ENCODE results near the gene C2CD2.

C2CD2 gene

DNA sequence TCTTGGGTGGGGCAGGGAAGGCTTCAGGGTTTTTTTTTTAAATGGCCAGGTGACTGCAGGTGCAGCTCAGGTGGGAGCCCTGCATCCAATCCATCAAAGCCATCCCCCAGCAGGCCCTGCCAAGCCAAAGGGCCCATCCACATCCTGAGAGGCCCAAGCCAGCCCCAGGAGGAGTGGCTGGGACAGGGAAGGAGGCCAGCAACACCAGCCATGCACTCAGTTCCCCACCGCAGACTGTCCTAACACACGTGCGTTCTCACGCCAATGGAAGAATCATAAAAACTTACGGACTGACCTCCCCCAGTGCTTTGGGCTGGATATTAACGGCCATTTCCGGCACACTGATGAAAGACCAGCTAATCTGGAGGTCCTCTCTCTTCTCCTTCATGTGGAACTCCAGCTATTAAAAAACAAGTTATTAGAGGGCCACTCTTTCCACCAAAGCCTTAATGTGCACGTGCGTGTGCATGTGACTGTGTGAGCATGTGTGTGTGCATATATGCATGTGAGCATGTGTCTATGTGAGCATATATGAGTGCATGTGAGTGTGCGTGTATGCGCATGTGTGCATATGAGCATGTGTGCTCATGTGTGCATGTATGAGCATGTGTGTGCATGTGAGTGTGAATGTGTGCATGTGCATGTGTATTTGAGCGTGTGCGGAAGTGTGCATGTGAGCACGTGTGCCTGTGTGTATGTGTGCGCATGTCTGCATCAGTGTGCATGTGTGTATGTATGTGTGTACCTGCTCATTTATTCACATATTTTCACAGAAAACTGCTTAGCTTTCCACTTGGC is 35.1 kb downstream of the C2CD2 start:
- H3K27me3 Mint-ChIP-seq, result no peaks in the 10 kb centered on the region
- peaks cover 4 to 8% of the 10 kb centered on the region in 2 donors for H3K4me1 Mint-ChIP-seq (ENCODE audit: low read depth in 2 of 2)
- no peak for DNase-seq
- ATAC-seq (replicated peaks), result no peak
- no peak overlapping the region for H3K4me3 Mint-ChIP-seq
- H3K9me3 Mint-ChIP-seq, result no peaks in the 10 kb centered on the region
- H3K36me3 Mint-ChIP-seq (ENCODE audit: insufficient read depth), result peaks cover 3% of the 10 kb centered on the region
- no peak overlapping the region for H3K27ac Mint-ChIP-seq

DNA sequence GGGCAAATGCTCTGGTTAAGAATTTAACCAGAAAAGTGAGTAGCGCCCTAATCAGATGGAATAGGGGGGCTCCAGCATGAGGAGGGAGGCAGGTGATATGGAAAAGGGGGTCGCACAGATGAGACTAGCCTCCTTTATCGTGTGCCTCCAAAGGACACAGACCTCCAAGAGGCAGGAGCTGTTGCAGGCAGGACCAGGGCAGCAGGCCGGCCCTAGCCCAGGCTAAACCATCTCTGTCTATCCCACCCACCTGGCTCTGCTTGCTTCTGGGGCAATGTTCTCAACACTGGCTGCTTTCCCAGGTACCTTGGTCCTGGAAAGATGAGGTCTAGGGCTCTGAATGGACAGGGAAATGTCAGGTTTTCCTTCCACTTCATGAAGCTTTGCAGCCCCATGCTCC is 36.3 kb downstream of the C2CD2 start:
- no peak overlapping the region for H3K27ac Mint-ChIP-seq
- peaks cover 12% of the 10 kb centered on the region for H3K36me3 Mint-ChIP-seq (ENCODE audit: insufficient read depth)
- ATAC-seq (replicated peaks), result no peak
- H3K27me3 Mint-ChIP-seq, result no peaks in the 10 kb centered on the region
- no peaks in the 10 kb centered on the region for H3K4me1 Mint-ChIP-seq (ENCODE audit: low read depth in 2 of 2)
- no peak overlapping the region for H3K4me3 Mint-ChIP-seq
- no peak for DNase-seq
- no peaks in the 10 kb centered on the region for H3K9me3 Mint-ChIP-seq

DNA sequence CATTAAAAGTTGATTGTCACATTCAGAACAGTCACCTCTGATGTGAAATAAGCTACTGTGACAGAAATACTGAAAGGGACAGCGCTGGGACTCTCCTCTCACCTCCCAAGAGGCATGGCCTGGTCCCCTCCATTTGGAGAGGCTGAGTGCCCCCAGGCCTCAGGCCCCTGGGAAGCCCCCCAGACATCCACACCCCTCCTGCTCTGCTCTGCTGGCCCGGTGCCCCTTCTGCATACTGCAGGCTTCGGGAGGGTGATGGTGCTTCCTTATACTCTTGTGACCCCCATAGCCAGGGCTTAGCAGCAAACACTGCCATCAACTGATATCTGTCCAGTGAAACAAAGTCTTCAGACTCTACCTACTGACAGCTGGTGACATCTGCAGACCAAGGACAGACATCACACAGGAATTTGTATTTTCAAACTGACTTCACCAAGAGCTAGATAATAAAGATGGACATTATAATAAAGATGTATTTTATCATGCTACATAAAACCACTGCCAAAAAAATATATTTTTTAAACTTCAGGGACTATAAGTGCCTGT is 36.9 kb downstream of the C2CD2 start:
- H3K4me1 Mint-ChIP-seq (ENCODE audit: low read depth in 2 of 2), result no peaks in the 10 kb centered on the region
- H3K36me3 Mint-ChIP-seq (ENCODE audit: insufficient read depth), result peaks cover 17% of the 10 kb centered on the region
- H3K9me3 Mint-ChIP-seq, result no peaks in the 10 kb centered on the region
- H3K4me3 Mint-ChIP-seq, result no peak overlapping the region
- no peak overlapping the region for H3K27ac Mint-ChIP-seq
- DNase-seq, result no peak
- ATAC-seq (replicated peaks), result no peak
- H3K27me3 Mint-ChIP-seq, result no peaks in the 10 kb centered on the region

DNA sequence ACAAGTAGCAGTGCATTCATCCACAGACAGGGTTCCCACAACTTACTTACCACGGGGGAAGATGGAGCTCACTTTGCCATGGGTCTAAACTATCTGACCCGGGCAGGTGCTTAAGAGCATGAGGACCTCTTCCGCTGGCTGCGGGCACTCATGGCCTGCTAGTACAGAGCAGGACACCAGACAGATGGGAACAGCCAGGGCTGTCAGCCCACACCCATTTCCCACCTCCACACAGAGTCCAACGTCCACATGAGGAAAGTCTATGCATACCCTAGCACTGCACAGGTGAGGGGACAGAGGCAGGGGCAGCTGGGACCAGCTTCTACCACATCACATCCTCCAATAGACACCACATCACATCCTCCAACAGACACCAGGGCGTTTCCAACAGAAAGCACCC is 38.9 kb downstream of the C2CD2 start:
- no peaks in the 10 kb centered on the region for H3K27me3 Mint-ChIP-seq
- DNase-seq, result no peak
- no peaks in the 10 kb centered on the region for H3K4me1 Mint-ChIP-seq (ENCODE audit: low read depth in 2 of 2)
- H3K4me3 Mint-ChIP-seq, result no peak overlapping the region
- H3K27ac Mint-ChIP-seq, result no peak overlapping the region
- ATAC-seq (replicated peaks), result no peak
- peaks cover 26% of the 10 kb centered on the region for H3K36me3 Mint-ChIP-seq (ENCODE audit: insufficient read depth)
- no peaks in the 10 kb centered on the region for H3K9me3 Mint-ChIP-seq

DNA sequence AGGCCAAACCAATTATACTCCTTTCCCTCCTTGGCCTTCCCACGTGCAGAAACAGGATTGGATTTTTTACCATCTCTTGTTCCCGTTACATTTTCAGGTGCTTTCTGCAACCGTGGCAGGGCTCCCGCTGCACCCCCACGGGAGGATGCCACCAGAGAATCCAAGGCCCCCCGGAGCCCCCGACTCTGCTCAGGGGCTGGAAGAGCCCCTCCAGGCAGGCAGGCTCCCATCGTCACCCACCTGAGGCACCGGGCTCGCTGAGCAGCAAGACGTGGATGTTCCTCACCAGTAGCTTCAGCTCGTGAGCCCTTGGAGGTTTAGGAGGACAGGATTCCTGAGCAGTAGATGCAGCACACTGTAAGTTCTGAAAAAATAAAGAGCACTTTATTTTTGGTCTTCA is 39.5 kb downstream of the C2CD2 start:
- no peak overlapping the region for H3K4me3 Mint-ChIP-seq
- ATAC-seq (replicated peaks), result no peak
- no peaks in the 10 kb centered on the region for H3K9me3 Mint-ChIP-seq
- H3K36me3 Mint-ChIP-seq (ENCODE audit: insufficient read depth), result peaks cover 28% of the 10 kb centered on the region
- no peaks in the 10 kb centered on the region for H3K27me3 Mint-ChIP-seq
- no peaks in the 10 kb centered on the region for H3K4me1 Mint-ChIP-seq (ENCODE audit: low read depth in 2 of 2)
- DNase-seq, result no peak
- H3K27ac Mint-ChIP-seq, result no peak overlapping the region

DNA sequence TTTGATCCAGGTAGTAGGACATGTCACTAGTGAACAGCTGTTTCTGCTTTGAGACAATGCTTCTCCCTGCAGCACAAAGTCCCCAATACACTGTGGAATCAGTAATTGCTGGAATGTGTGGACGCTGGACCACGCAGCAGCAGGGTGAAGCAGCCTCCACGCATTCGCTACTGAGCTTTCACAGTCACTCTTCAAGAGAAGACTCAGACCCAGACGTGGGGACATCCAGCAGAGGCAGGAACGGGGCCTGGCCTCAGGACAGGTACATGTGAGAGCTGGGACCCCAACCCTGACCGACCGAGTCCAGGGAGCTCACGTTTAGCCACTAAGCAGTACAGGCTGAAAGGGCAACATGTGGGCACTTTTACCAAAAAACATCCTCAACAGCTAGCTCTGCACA is 40.6 kb downstream of the C2CD2 start:
- H3K4me1 Mint-ChIP-seq (ENCODE audit: low read depth in 2 of 2), result no peaks in the 10 kb centered on the region
- peaks cover 31% of the 10 kb centered on the region for H3K36me3 Mint-ChIP-seq (ENCODE audit: insufficient read depth)
- H3K27me3 Mint-ChIP-seq, result no peaks in the 10 kb centered on the region
- H3K27ac Mint-ChIP-seq, result no peak overlapping the region
- DNase-seq (no peak), ATAC-seq (replicated peaks) (no peak)
- H3K9me3 Mint-ChIP-seq, result no peaks in the 10 kb centered on the region
- H3K4me3 Mint-ChIP-seq, result no peak overlapping the region

DNA sequence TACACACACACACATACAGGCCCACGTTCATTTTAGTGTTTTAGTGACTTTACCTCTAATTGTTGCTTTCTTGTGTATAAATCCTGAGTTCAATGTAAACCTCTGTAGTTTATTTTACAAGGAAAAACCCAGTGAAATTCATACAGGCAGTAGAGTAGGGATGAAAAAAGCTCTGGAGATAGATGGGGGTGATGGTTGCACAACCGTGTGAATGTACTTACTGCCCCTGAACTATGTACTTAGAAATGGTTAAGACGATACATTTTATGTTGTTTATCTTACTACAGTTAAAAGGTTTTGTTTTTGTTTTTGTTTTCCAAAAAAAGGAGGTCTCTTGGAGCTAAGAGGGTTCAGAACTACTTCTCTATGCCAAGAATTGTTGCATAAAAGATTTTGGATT is 45.0 kb downstream of the C2CD2 start:
- Mint-ChIP-seq H3K4me3 (no peak overlapping the region), H3K27ac (no peak overlapping the region), H3K4me1 (ENCODE audit: low read depth in 2 of 2) (no peaks in the 10 kb centered on the region), H3K27me3 (no peaks in the 10 kb centered on the region), H3K9me3 (no peaks in the 10 kb centered on the region), H3K36me3 (ENCODE audit: insufficient read depth) (peaks cover 33% of the 10 kb centered on the region)
- ATAC-seq (replicated peaks) (no peak), DNase-seq (no peak)

DNA sequence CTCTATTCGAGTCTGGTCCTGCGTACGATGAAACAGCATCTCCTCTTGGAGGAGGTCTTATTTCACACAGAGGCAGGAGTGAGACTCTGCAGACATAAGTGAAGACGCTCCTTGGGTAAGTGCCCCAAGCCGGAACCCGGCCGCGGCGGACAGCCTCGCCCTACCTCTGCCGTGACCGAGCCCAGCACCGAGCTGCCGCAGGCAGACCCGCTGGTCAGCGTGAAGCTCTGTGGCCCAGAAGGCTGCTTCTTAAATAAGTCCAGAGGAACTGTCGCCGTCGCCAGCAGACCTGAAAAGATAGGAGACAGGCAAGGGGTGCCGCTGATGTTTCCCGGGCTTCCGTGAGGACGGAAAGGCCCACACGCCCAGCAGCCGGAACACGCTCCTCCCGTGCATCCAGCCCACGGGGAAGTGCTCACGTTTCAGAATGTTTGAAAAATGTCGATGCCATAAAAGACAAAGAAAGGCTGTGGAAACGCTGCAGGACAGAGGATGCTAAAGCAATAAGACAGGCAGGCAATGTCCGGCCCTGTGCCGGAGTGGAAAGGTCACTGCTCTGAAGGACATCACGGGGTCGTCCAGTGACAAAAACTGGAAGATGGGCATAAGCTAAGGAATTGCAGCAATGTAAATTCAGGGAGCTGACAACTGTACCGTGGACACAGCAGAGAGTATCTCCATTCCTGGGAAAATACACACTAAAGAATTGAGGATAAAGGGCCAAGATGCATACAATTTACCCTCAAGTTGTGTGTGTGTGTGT is 46.1 kb downstream of the C2CD2 start:
- DNase-seq (no peak), ATAC-seq (replicated peaks) (no peak)
- no peak overlapping the region for H3K4me3 Mint-ChIP-seq
- H3K27ac Mint-ChIP-seq, result no peak overlapping the region
- no peaks in the 10 kb centered on the region for H3K27me3 Mint-ChIP-seq
- H3K9me3 Mint-ChIP-seq, result no peaks in the 10 kb centered on the region
- H3K4me1 Mint-ChIP-seq (ENCODE audit: low read depth in 2 of 2), result no peaks in the 10 kb centered on the region
- peaks cover 26% of the 10 kb centered on the region for H3K36me3 Mint-ChIP-seq (ENCODE audit: insufficient read depth)

DNA sequence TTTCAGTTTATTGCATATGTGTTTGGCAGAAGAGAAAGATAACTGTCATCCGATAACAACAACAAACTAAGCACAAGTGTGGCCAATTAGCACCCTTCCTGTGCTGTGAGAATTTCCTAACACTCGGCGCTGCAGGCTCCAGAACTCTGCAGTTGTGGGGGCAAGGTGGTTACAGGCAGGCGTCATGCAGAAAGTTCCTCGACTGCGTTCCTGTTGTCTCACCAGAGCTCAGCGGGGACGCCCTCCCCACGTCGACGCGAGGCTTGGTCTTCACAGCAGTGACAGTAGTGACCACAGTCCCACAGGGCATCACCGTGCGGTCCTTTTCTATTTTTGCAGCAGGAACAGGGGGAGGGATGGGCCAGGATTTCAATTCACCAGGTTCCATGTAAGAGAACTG is 47.0 kb downstream of the C2CD2 start:
- H3K36me3 Mint-ChIP-seq (ENCODE audit: insufficient read depth), result peaks cover 18% of the 10 kb centered on the region
- ATAC-seq (replicated peaks), result no peak
- H3K4me3 Mint-ChIP-seq, result no peak overlapping the region
- H3K4me1 Mint-ChIP-seq (ENCODE audit: low read depth in 2 of 2), result no peaks in the 10 kb centered on the region
- no peaks in the 10 kb centered on the region for H3K9me3 Mint-ChIP-seq
- no peaks in the 10 kb centered on the region for H3K27me3 Mint-ChIP-seq
- no peak overlapping the region for H3K27ac Mint-ChIP-seq
- DNase-seq, result no peak

DNA sequence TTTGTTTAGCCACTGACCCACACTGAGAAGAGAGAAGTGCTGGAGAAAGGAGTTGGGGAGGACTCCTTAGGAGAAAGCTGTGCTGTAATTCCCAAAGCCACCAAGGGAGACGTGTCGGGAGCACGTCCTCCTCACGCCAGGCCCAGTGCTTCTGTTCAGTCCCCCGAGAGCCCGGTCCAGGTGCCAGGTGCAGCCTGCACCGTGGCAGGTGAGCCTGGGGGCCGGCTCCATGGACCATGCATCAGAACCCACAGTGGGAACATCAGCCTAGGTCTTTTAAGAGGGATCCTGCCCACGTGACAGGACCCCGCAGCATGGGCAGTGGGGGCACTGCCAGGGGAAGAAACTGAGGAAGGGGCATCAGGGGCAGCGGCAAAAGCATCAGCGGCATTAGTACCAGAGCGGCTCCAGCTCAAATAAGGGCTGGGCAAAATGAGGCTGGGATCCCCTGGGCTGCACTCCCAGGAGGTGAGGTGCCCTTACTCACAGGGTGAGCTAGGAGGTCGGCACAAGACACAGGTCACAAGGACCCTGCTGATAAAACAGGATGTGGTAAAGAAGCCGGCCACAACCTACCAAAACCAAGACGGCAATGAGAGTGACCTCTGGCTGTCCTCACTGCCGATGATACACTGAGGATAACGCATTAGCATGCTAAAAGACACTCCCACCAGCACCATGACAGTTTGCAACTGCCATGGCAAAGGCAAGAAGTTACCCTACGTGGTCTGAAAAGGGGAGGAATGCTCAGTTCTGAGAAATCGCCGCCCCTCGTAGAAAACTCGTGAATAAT is 50.1 kb downstream of the C2CD2 start:
- no peaks in the 10 kb centered on the region for H3K9me3 Mint-ChIP-seq
- no peaks in the 10 kb centered on the region for H3K27me3 Mint-ChIP-seq
- H3K36me3 Mint-ChIP-seq (ENCODE audit: insufficient read depth), result peaks cover 10% of the 10 kb centered on the region
- H3K4me3 Mint-ChIP-seq, result no peak overlapping the region
- no peak for ATAC-seq (replicated peaks)
- H3K27ac Mint-ChIP-seq, result no peak overlapping the region
- DNase-seq, result no peak
- peaks cover 6 to 7% of the 10 kb centered on the region in 2 donors for H3K4me1 Mint-ChIP-seq (ENCODE audit: low read depth in 2 of 2)

DNA sequence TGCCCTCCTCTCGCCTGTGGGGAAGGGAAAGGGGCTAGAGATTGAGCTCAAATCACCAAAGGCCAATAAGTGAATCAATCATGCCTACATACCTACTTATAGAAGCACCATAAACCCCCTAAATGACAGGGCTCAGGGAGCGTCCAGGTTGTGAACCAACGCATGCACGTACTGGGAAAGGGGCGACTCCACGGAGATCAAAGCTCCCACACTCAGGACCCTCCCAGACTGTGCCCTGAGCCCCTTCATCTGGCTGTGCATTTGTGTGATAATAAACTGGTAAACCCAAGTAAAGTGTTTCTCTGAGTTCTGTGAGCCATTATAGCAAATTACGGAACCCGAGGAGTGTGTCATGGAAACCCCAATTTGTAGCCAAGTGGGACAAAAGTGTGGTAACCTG is 50.9 kb downstream of the C2CD2 start:
- ATAC-seq (replicated peaks) (no peak), DNase-seq (no peak)
- H3K4me1 Mint-ChIP-seq (ENCODE audit: low read depth in 2 of 2), result peaks cover 6 to 14% of the 10 kb centered on the region in 2 donors
- H3K9me3 Mint-ChIP-seq, result no peaks in the 10 kb centered on the region
- H3K36me3 Mint-ChIP-seq (ENCODE audit: insufficient read depth), result peaks cover 10% of the 10 kb centered on the region
- no peak overlapping the region for H3K27ac Mint-ChIP-seq
- H3K4me3 Mint-ChIP-seq, result no peak overlapping the region
- H3K27me3 Mint-ChIP-seq, result no peaks in the 10 kb centered on the region

DNA sequence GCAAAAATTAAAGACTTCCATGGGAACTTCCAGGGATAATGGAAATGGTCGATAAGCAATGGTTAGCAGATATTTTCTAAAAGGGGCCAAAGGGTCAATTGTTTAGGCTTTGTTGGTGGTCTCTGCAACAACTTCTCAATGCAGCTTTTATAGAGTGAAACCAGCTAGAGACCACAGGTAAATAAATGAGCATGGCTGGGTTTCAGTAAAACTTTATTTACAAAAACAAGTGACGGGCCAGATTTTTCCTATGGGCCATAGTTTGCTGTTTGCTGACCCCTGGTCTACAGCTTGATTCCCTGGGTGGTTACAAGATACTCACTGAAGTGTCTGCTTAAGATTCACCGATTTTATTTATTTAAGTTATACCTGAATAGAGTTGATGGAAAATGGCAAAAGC is 52.0 kb downstream of the C2CD2 start:
- Mint-ChIP-seq H3K9me3 (no peaks in the 10 kb centered on the region), H3K4me1 (ENCODE audit: low read depth in 2 of 2) (peaks cover 6 to 14% of the 10 kb centered on the region in 2 donors), H3K36me3 (ENCODE audit: insufficient read depth) (peaks cover 7% of the 10 kb centered on the region), H3K4me3 (no peak overlapping the region), H3K27ac (peak overlapping the region in 1 of 2 donors; percentile 69), H3K27me3 (no peaks in the 10 kb centered on the region)
- no peak for DNase-seq
- ATAC-seq (replicated peaks), result no peak

DNA sequence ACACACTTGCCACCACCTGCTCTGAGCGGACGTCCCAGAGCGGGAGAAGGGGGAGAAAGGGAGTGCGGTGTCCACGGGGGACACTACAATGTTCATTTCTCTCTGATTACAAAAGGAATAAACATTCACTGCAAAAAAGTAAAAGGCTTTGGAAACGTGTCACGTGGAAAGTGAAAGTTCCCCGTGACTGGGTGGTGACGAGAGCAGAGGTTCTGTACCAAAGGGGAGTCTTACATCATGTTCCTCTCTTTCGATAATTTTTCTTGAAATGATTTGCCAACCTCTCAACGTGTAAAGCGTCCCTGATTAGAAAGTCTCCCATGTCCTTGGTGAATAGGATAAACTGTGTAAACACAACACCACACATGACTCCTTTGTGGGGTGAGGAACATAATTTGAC is 52.7 kb downstream of the C2CD2 start:
- H3K27ac Mint-ChIP-seq, result peak overlapping the region; percentile 69 to 72
- H3K4me3 Mint-ChIP-seq, result no peak overlapping the region
- H3K9me3 Mint-ChIP-seq, result no peaks in the 10 kb centered on the region
- no peaks in the 10 kb centered on the region for H3K27me3 Mint-ChIP-seq
- ATAC-seq (replicated peaks) (no peak), DNase-seq (no peak)
- H3K36me3 Mint-ChIP-seq (ENCODE audit: insufficient read depth), result peaks cover 4% of the 10 kb centered on the region
- peaks cover 6 to 14% of the 10 kb centered on the region in 2 donors for H3K4me1 Mint-ChIP-seq (ENCODE audit: low read depth in 2 of 2)
